ENCODE data around the gene TCF7L2.

DNA sequence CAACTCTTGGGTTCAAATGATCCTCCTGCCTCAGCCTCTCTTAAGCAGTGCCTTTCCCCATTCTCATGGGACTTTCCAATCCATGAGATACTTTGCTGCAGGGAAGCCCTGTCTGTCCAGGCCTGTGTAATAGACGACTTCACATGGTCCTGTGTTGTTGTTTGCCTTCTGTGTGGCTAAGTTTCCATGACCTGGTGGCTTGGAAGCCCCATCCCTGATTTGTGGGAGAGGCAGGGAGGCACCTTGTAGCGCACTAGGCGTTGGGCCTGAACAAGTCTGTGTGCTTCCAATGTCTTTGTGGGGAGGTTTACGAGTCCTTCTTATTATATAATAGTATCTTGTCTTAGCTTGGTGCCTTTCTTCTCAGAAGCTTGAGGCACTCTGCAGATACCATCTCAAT is 49.1 kb downstream of the TCF7L2 start:
- TF ChIP-seq EZH2 (IDR thresholded peaks at IDR 0.05; ENCODE audit: low read length, missing control alignments) (no peak), CTCF (conservative IDR thresholded peaks at IDR 0.05 in 1 of 2, IDR thresholded peaks at IDR 0.05 in 1 of 2; ENCODE audit: low read depth in 1 of 2, low read length in 2 of 2) (no peak)
